ENCODE data around the gene HOXA2.
A peak's percentile ranks its signal among the peaks of the same experiment; 100 is the strongest.

The HOXA2 gene

DNA sequence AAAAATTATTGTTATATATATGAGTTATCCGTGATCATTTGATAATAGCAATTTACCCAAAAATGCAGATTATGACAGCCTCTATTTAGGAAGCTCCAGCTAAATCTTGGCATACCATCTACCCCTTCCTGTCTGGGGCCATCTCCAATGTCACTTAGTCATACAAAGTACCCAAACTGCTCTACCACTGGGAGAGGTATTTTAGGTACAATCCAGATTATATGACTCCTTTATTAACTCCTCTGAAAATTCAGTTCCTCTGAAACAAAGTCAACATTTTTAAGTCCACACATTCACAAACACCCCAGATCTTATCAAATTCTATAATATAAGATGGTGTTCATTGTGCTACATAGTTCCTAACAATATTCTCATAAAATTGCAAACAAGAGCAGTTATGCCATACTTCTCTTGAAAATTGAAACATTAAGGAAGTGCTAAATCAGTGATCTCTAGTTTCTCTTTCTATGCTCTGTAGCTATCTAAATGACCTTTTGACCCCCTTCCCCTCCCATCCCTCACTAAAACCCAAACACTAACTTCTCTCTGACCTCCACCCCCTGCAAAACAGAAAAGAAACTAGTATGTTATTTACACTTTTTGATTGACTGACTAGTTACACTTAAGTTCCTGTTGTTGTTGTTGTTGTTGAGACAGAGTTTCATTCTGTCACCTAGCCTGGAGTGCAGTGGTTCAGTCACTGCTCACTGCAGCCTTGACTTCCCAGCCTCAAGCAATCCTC, 23.1 kb downstream of the HOXA2 start:
- no peak overlapping the region for H3K27ac ChIP-seq
- DNase-seq (ENCODE audit: low spot score) = no peak
- ChIA-PET CTCF (interaction anchor here (0.5 to 1.1 kb wide), 3 partner anchors 60 to 706 kb away, joined by 3 to 7 read pairs (median 3); no protein-coding TSS in a partner anchor), POLR2A (ENCODE audit: low non-redundant PET) (no interaction called here)
- TF ChIP-seq, protein P1, sequence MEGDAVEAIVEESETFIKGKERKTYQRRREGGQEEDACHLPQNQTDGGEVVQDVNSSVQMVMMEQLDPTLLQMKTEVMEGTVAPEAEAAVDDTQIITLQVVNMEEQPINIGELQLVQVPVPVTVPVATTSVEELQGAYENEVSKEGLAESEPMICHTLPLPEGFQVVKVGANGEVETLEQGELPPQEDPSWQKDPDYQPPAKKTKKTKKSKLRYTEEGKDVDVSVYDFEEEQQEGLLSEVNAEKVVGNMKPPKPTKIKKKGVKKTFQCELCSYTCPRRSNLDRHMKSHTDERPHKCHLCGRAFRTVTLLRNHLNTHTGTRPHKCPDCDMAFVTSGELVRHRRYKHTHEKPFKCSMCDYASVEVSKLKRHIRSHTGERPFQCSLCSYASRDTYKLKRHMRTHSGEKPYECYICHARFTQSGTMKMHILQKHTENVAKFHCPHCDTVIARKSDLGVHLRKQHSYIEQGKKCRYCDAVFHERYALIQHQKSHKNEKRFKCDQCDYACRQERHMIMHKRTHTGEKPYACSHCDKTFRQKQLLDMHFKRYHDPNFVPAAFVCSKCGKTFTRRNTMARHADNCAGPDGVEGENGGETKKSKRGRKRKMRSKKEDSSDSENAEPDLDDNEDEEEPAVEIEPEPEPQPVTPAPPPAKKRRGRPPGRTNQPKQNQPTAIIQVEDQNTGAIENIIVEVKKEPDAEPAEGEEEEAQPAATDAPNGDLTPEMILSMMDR (conservative IDR thresholded peaks at IDR 0.05; ENCODE audit: low read depth) = no peak

DNA sequence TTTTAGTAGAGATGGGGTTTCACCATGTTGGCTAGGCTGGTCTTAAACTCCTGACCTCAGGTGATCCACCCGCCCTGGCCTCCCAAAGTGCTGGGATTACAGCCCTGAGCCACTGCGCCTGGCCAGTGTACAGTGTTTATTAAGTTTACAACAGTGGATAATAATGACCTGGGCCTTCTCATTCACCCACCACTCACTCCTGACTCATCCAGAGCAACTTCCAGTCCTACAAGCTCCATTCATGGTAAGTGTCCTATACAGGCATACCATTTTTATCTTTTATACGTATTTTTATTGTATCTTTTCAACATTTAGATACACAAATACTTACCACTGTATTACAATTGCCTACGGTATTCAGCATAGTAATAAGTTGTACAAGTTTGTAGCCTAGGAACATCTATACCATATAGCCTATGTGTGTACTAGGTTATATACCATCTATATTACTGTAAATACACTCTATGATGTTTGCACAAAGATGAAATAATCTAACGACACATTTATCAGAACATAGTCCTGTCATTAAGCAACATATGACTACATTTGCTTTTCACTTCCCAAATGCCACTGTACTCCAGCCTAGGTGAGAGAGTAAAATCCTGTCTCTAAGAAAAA, 23.8 kb downstream of the HOXA2 start:
- POLR2A ChIA-PET (ENCODE audit: low non-redundant PET) = no interaction called here
- DNase-seq (ENCODE audit: low spot score) = no peak
- CTCF ChIA-PET = interaction anchor here (0.5 to 1.1 kb wide), 3 partner anchors 12 to 706 kb away, joined by 3 read pairs; no protein-coding TSS in a partner anchor

GRCh38 chr7:27073076-27073475, 29.4 kb downstream of the HOXA2 start:
- ChIA-PET POLR2A (ENCODE audit: low non-redundant PET) (no interaction called here), CTCF (interaction anchor here (0.7 kb wide), 1 partner anchor 53 kb away, joined by 4 read pairs; no protein-coding TSS in a partner anchor)
- no peak for DNase-seq (ENCODE audit: low spot score)
- H3K27ac ChIP-seq = no peak overlapping the region
- TF ChIP-seq, protein P1 (conservative IDR thresholded peaks at IDR 0.05; ENCODE audit: low read depth) = no peak

More for the DNA sequence above, 23.8 kb downstream of the HOXA2 start:
- TF ChIP-seq, protein P1 (conservative IDR thresholded peaks at IDR 0.05; ENCODE audit: low read depth) = no peak
- H3K27ac ChIP-seq = no peak overlapping the region

DNA sequence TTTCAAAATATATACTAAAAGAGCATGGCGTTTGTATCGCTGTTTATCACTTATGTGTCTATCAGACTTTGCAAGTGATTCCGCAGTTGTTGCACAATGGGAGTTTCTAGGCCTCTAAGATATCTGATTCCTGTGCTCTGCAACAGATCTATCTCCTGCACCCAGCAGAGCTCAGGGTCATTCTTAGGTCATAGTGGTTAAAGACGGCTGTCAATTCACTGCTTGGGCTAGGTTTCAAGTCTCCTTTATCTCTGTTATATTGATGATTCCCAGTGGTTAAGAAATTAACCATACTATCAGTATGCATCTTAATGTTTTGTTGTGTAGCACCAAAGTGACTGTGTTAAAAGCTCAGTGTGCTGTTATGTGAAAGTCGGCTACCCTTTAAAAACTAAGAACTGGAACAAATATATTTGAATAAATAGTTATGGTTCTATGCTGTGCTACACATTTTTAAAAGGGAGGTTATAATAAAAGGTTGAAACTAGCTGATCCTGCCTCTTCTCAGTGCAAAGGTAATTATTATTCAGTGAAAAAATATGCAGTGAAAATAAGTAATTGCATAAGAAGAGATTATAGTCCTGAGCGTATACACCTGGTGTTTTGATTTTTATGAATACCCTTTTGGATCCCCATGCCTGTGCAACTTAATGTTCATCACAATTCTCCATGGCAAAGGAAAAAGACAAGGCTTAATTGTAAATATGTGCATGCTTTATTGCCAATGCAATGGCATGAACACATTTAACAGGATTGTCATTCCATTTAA, 30.7 kb downstream of the HOXA2 start:
- no peak for DNase-seq (ENCODE audit: low spot score)
- POLR2A ChIA-PET (ENCODE audit: low non-redundant PET) = no interaction called here
- no peak overlapping the region for H3K27ac ChIP-seq
- CTCF ChIA-PET = no interaction called here
- TF ChIP-seq, protein P1 (conservative IDR thresholded peaks at IDR 0.05; ENCODE audit: low read depth) = no peak

DNA sequence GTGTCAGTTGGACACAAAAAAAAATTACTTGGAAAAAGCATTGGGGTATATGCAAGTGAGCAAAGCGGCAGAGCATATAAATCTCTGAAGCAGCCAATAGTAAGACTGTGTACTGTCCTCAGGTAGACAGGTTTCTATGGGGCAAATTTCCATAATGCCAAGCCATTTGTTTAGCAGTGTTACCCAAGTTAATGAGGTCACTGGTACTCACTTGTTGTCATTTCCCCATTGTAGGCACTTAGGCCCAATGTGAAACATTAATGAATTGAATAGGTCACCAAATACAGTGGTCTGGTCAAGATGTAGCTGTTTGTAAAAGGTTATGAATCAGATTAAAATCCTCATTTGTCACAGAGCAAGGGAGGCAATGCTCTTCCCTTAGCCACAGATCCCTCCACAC, 34.2 kb downstream of the HOXA2 start:
- TF ChIP-seq, protein P1 (conservative IDR thresholded peaks at IDR 0.05; ENCODE audit: low read depth) = no peak
- ChIA-PET CTCF (no interaction called here), POLR2A (ENCODE audit: low non-redundant PET) (no interaction called here)
- H3K27ac ChIP-seq = no peak overlapping the region
- DNase-seq (ENCODE audit: low spot score) = no peak

DNA sequence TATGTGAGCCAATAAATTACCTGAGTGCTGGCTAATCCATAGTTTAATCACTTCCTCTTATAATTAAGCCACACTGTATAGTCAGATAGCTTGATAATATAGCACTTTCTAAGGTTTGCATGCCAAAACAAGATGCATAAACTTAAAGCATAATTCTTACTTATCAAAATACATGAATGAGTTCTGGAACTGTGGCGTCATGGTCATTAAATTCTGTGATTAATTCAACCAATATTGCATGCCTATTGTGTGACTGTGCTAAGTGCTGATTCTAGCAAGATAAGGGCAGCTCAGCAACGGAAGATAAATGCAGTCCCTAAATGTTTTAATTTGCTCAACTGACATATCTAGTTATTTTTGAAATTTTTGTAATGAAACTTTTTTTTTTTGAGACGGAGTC, 36.3 kb downstream of the HOXA2 start:
- TF ChIP-seq, protein P1 (conservative IDR thresholded peaks at IDR 0.05; ENCODE audit: low read depth) = no peak
- peak overlapping the region; percentile 38; the same call in 1 of the 2 replicates for H3K27ac ChIP-seq
- peak; percentile 71 for DNase-seq (ENCODE audit: low spot score)
- ChIA-PET CTCF (interaction anchor here (0.6 to 0.7 kb wide), 2 partner anchors 27 to 1427 kb away, joined by 3 read pairs; no protein-coding TSS in a partner anchor), POLR2A (ENCODE audit: low non-redundant PET) (interaction anchor here (0.9 kb wide), 1 partner anchor 32 kb away, joined by 4 read pairs; no protein-coding TSS in a partner anchor)
